GM10847 (cell line): ENCODE measurements around the gene LINGO3.

Source experiments
- POLR2A ChIP-seq: IDR thresholded peaks from 2 replicates; pipeline ENCODE4 v1.6.1; 2011; ENCODE audit not compliant: insufficient read length; ENCODE audit errors: extremely low read depth

LINGO3 gene

GRCh38 chr19:2288338-2288817 lies 19.6 kb downstream of the LINGO3 start:
- TF ChIP-seq POLR2A: no peak

- TF ChIP-seq POLR2A: no peak
Measured at GRCh38 chr19:2287585-2288337, 20.2 kb downstream of the LINGO3 start.

GRCh38 chr19:2286402-2287140 lies 21.4 kb downstream of the LINGO3 start:
- TF ChIP-seq POLR2A: no peak

DNA sequence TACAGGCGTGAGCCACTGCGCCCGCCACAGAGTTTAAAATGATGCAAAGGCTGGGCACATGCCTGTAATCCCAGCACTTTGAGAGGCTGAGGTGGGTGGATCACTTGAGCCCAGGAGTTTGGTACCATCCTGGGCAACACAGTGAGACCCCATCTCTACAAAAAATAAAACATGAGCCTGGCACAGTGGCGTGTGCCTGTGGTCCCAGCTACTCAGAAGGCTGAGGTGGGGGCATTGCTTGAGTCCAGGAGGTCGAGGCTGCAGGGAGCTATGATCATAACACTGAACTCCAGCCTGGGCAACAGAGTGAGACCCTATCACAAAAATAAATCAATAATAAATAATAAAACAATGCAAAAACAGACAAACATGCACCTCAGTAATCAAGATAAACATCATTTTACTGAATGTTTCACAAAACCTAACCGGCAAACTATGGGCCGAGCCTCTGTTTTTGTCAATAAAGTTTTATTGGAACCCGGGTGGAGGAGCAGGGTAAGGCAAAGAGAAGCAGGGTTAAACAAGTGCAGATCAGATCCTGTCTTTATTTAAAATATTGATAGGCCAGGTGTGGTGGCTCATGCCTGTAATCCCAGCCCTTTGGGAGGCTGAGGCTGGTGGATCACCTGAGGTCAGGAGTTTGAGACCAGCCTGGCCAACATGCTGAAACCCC lies 24.0 kb downstream of the LINGO3 start:
- no peak for TF ChIP-seq POLR2A

DNA sequence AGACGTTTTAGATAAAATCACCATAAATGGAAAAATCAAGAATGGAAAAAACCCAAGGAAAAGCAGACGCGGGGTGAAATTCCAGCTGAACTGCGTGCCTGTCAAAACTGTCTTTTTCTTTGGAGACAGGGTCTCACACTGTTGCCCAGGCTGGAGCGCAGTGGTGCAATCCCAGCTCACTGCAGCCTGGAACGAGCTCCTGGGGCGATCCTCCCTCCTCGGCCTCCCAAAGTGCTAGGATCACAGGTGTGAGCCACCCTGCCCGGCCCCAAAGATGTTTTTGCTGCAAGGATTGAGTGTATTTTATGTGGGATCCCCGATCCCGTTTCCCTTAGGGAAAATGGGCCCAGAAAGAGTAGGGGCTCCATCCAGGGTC lies 25.1 kb downstream of the LINGO3 start:
- TF ChIP-seq POLR2A: no peak

- no peak for TF ChIP-seq POLR2A
Measured at GRCh38 chr19:2282062-2282861, 25.7 kb downstream of the LINGO3 start, which contains the start of gene PEAK3. PEAK3 (minus strand) TSS chr19:2282175; CDS start chr19:2280931, 1,244 bp downstream.

DNA sequence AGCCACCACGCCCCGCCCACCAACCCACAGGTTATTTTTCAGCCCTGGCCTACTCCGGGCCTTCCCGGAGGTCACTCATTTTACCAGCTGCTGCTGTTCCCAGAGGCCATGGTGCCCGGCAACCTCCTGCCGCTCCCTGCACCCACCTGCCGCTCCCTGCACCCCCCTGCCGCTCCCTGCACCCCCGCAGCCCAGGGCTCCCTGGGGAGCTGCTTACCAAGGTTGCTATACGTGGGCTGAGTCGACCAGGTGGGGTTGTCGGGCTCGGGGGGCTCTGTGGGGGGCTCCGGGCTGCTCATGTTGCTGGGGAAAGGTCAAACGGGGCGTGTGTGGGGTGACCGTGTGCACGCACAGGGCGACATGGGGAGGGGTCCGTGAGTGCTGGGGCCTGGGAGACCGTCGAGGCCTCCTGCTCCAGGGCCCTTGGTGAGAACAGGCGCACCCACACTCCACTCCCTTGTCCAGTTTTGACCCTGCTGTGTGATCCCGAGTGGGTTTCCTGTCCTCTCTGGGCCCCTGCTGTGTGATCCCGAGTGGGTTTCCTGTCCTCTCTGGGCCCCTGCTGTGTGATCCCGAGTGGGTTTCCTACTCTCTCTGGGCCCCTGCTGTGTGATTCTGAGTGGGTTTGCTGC lies 27.2 kb downstream of the LINGO3 start:
- no peak for TF ChIP-seq POLR2A

- TF ChIP-seq POLR2A: no peak
Measured at GRCh38 chr19:2278459-2279158, 29.3 kb downstream of the LINGO3 start.

GRCh38 chr19:2277138-2277537 lies 30.8 kb downstream of the LINGO3 start:
- no peak for TF ChIP-seq POLR2A

DNA sequence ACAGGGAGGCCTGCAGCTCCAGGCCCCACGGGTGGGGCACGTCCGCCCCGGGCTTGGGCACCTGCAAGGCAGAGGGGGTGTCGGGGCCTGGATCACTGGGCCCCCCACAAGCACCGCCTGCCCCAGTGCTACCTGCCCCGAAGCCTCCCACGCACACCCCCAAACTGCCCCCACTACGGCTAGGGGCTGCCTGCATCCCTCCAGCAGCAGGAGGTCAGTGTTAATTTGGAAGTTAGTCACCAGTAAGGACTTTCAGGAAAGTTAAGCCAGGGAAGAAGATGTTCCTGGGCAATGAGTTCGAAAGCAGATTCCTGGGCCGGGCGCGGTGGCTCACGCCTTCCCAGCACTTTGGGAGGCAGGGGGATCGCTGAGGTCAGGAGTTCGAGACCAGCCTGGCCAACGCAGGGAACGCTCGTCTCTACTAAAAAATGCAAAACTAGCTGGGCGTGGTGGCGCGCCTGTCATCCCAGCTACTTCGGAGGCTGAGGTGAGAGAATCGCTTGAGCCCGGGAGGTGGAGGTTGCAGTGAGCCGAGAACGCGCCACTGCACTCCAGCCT lies 31.4 kb downstream of the LINGO3 start:
- TF ChIP-seq POLR2A: no peak

- TF ChIP-seq POLR2A: no peak
Measured at GRCh38 chr19:2275588-2276428, 32.1 kb downstream of the LINGO3 start.

DNA sequence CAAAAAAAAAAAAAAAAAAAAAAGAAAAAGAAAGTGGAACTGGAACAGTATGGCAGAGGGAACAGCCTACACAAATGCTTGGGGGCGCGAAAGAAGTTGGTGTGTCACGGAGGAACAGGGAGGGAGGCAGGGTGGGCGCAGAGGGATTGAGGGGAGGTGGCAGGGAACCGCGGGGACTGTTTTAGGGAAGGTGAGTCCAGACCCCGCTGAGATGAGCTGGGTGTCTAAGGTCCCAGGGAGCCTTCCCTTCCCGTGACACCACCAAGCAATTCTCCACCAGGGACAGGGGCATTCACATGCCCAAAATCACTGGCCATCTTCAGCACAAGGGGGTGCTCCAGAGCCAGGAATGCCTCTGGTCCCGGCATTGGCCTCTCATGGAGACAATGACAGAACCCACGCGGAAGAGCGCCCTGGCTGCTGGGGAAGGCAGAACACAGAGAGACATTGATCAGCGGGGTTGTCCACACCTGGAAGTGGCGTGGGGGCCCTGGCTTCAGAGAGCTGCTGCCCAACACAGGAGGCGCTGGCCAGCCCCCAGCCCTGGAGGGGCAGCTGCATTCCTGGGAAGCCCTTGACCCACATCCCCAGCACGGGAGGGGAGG lies 32.9 kb downstream of the LINGO3 start:
- TF ChIP-seq POLR2A: no peak

- no peak for TF ChIP-seq POLR2A
Measured at GRCh38 chr19:2274185-2274711, 33.7 kb downstream of the LINGO3 start.
